Activated CD4-positive, alpha-beta T cell treated with anti-CD3 and anti-CD28 coated beads, Interleukin-2, amount 10 ng/mL, durations not matched to agents 24 days and 14 days (primary cell): ENCODE data around the gene KMT5B. TPM values are rescaled to one million over a fixed set of nuclear protein-coding genes. Genes with fewer than 3 reads are reported as not detected.

Source experiments
- DNase-seq: peaks from one replicate; pipeline ENCODE4 v3.0.0; 2022
- H3K27ac Mint-ChIP-seq: one replicate; pipeline ENCODE4 v1.8.0; 2022; ENCODE audit warnings: mild to moderate bottlenecking, mixed read lengths
- H3K27me3 Mint-ChIP-seq: one replicate; pipeline ENCODE4 v1.8.0; 2022; ENCODE audit warnings: mixed read lengths
- H3K36me3 Mint-ChIP-seq: one replicate; pipeline ENCODE4 v1.8.0; 2022; ENCODE audit warnings: low read depth, mild to moderate bottlenecking, mixed read lengths
- H3K4me1 Mint-ChIP-seq: one replicate; pipeline ENCODE4 v1.8.0; 2021; ENCODE audit warnings: mixed read lengths
- H3K4me3 Mint-ChIP-seq: one replicate; pipeline ENCODE4 v1.8.0; 2022; ENCODE audit warnings: mild to moderate bottlenecking, moderate library complexity, mixed read lengths
- H3K9me3 Mint-ChIP-seq: one replicate; pipeline ENCODE4 v1.8.0; 2021; ENCODE audit warnings: mixed read lengths
- intact Hi-C: fragments of 100-400 bp; cut with micrococcal nuclease; formaldehyde crosslinking; loops from one replicate; pipeline ENCODE4 v1.15.1; 2023
- total RNA-seq: library from RNA; stranded (reverse); gene quantifications from 2 replicates; pipeline ENCODE4 v1.2.3, GENCODE V29; 2022

The KMT5B gene
- total RNA-seq, 1 donor from 2014 or later: 34.7 TPM

DNA sequence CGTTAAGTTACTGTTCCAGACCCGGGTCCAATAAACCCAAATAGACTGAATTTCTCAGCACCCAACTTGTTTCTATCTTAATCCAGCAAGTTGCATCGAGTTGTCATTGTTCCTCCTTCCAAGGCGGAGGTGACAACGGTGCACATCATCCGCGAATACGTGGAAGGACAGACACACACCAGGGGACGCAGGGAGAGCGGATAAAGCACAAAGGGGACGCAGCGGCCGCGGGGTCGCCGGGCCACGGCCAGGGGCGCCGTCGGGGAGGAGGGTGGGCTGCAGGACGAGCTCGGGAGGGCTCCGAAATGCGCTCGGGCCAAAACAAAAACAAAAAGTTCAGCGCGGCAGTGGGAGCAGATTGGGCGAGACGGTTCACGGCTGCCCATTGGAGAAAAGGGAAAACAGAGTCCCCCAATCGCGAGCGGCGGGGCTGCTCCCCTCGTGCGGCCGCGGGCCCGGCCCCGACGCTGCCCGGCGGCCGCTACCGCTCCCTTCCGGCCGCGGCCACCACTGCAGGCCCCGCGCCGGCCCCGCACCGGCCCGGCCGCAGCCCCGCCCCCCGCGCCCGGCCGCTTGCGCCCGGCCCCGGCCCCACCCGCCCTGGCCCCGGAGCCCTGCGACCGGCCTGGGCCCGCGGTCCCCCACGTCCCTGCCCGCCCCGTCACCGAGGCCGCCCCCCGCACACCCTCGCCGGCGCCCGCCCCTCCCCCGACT lies 518 bp downstream of the KMT5B start:
- no peaks in the 10 kb centered on the region for H3K9me3 Mint-ChIP-seq
- peak overlapping the region; percentile 90 for H3K27ac Mint-ChIP-seq
- peak; percentile 89 for DNase-seq
- peak overlapping the region; percentile 88 for H3K4me3 Mint-ChIP-seq
- H3K36me3 Mint-ChIP-seq: peaks cover 6% of the 10 kb centered on the region
- intact Hi-C loops: loop anchor here (5.0 to 10.0 kb wide), 2 partner anchors 85 to 178 kb away; partner anchors contain the start of genes NDUFS8 and TCIRG1
- H3K4me1 Mint-ChIP-seq: peaks cover 36% of the 10 kb centered on the region
- H3K27me3 Mint-ChIP-seq: peaks cover 26% of the 10 kb centered on the region

DNA sequence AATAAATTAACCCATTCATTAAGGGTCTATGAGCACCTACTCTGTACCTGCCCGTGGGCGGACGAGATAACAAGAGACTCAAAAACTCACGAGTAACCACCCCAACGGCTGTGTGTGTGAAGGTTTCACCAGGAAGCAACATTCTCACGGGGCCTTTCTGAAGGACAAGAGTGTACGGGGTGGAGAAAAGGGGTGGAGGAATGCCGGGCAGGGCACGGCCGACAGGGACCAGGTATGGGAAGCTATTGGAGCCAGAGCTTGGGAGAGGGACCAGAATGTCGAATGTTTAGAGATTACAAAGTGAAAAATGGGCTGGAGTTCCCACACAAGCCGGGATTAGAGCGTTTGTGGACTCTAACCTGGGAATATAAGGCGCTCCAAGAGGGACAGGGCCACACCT lies 1.6 kb downstream of the KMT5B start:
- peaks cover 6% of the 10 kb centered on the region for H3K36me3 Mint-ChIP-seq
- peaks cover 41% of the 10 kb centered on the region for H3K4me1 Mint-ChIP-seq
- peak overlapping the region; percentile 46 for H3K27ac Mint-ChIP-seq
- DNase-seq: no peak
- intact Hi-C loops: loop anchor here (5.0 to 10.0 kb wide), 2 partner anchors 86 to 177 kb away; partner anchors contain the start of genes NDUFS8 and TCIRG1
- peaks cover 22% of the 10 kb centered on the region for H3K27me3 Mint-ChIP-seq
- H3K9me3 Mint-ChIP-seq: no peaks in the 10 kb centered on the region
- peak overlapping the region; percentile 88 for H3K4me3 Mint-ChIP-seq

DNA sequence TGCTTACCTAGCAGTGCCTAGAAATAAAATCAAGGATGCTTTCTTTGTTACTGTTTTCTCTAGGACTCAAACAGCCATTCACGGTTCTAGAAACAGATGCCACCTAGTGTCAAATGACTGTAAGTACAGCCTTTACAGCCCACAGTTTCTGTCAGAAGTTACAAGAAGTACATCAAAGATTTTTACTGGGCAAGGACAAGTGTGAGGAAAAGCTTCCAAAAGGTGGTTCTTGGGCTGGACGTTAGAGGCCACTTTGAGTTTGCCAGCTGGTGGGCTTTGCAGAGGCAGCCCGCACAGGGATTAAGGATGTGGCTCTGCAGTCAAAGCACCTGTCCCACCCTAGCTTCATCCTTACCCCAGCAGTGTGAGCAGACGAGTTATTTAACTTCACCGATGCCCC lies 6.9 kb downstream of the KMT5B start:
- no peaks in the 10 kb centered on the region for H3K36me3 Mint-ChIP-seq
- H3K4me3 Mint-ChIP-seq: no peak overlapping the region

DNA sequence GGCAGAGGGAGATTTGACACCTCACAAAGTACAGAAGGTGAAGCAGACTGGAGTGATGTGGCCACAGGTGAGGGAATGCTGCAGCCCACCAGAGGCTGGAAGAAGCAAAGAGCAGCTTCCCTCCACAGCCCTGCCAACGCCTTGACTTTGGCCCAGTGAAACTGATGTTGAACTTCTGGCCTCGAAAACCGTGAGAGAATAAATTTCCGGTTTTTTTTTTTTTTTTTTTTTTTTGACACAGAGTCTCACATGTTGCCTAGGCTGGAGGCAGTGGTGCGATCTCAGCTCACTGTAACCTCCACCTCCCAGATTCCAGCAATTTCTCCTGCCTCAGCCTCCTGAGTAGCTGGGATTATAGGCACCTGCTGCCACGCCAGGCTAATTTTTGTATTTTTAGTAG lies 8.7 kb downstream of the KMT5B start:
- intact Hi-C loops: no loop called here
- H3K9me3 Mint-ChIP-seq: no peaks in the 10 kb centered on the region
- H3K4me3 Mint-ChIP-seq: no peak overlapping the region
- H3K36me3 Mint-ChIP-seq: no peaks in the 10 kb centered on the region
- peaks cover 27% of the 10 kb centered on the region for H3K4me1 Mint-ChIP-seq
- no peak for DNase-seq
- H3K27ac Mint-ChIP-seq: no peak overlapping the region
- no peaks in the 10 kb centered on the region for H3K27me3 Mint-ChIP-seq

More for the DNA sequence above, 6.9 kb downstream of the KMT5B start:
- Mint-ChIP-seq H3K4me1 (peaks cover 28% of the 10 kb centered on the region), H3K9me3 (no peaks in the 10 kb centered on the region), H3K27ac (no peak overlapping the region), H3K27me3 (no peaks in the 10 kb centered on the region)
- DNase-seq: peak; percentile 82
- intact Hi-C loops: loop anchor here (5.0 kb wide), 1 partner anchor 199 kb away; no protein-coding TSS in a partner anchor

DNA sequence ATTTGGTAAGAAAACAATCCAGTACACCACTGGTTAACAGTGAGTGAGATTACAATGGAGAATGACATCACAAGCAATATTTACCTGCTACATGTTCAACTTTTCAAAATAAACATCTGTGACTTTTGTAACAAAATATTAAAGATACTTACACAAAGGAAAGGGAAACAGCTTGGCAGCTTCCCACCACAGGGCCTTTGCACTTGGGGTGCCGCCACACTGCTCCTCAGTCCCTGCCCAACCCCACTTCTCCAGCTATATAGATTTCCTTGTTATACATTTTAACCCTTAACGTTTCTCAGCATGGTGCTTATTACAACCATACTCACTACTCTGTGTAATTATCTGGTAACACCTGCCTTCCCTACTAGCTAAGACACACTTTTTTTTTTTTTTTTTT lies 10.9 kb downstream of the KMT5B start:
- Mint-ChIP-seq H3K36me3 (peaks cover 2% of the 10 kb centered on the region), H3K27me3 (no peaks in the 10 kb centered on the region), H3K4me1 (peaks cover 25% of the 10 kb centered on the region), H3K9me3 (no peaks in the 10 kb centered on the region), H3K27ac (no peak overlapping the region), H3K4me3 (no peak overlapping the region)
- intact Hi-C loops: no loop called here
- DNase-seq: no peak

DNA sequence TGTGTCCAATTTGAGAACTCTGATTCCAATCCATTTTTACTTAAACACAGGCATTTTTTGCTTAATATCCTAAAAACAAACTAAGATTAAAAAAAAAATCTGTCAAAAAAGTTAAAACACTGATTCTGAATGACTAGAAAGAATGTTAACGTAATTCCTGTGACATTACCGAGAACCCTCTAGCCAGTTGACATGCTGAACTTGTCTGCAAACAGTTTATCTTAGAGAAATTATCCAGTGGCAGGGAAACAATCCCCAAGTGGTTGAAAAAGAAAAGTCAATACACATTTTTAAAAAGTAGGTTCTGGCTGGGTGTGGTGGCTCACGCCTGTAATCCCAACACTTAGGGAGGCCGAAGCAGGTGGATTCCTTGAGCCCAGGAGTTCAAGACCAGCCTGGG lies 11.6 kb downstream of the KMT5B start:
- no peaks in the 10 kb centered on the region for H3K27me3 Mint-ChIP-seq
- no peaks in the 10 kb centered on the region for H3K9me3 Mint-ChIP-seq
- peaks cover 2% of the 10 kb centered on the region for H3K36me3 Mint-ChIP-seq
- H3K4me1 Mint-ChIP-seq: peaks cover 20% of the 10 kb centered on the region
- intact Hi-C loops: no loop called here
- no peak overlapping the region for H3K4me3 Mint-ChIP-seq
- DNase-seq: no peak
- no peak overlapping the region for H3K27ac Mint-ChIP-seq

DNA sequence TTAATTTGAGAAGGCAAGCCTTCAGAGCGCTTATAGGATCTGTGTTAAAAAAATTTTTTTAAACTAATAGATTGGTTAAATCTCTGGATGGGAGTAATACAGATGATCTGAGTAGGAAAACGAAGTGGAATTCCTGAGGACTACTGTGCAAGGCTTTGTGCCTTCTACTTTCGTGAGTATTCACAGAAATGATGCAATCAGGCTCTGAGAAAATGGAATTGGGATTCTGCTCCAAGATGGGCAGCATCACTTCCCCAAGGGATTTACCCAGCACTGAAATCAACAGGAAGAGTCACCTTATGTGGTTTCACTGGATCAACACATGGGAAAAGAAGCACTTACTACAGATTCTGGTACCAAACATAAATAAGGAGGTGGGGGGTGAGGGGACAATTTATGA lies 12.5 kb downstream of the KMT5B start:
- DNase-seq: no peak
- intact Hi-C loops: no loop called here
- H3K27ac Mint-ChIP-seq: no peak overlapping the region
- peaks cover 2% of the 10 kb centered on the region for H3K36me3 Mint-ChIP-seq
- H3K4me1 Mint-ChIP-seq: peaks cover 14% of the 10 kb centered on the region
- no peak overlapping the region for H3K4me3 Mint-ChIP-seq
- no peaks in the 10 kb centered on the region for H3K27me3 Mint-ChIP-seq
- H3K9me3 Mint-ChIP-seq: no peaks in the 10 kb centered on the region

DNA sequence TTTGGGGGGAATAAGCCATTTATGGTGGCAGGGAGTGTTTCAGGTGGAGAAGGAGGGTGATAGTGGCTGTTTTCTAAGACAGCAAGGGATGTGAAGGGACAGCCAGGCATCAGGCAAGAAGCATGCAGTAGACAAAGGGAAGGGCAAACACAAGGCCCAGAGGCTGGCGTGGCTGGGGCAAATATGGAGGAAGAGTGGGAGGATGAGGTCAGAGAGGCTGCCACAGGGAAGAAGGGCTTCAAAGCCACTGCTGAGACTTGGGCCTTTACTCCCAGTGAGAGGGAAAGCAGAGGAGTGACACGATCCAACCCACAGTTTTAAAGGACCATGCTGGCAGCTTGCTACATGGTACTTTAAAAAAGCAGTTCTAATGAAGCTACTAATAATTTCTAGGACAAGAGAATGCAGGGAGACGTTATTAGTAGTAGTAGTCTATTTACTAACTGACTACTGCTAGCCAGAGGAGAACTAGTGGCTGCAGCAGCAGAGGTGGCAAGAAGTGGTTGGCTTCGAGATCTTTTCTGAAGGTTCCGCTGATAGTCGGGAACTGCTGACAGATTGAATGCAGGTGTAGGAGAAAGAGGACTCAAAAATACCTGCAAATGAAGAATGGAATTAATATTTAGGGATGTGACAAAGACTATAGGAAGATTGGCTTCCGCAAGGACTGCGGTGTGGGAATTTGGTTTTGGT lies 13.7 kb downstream of the KMT5B start:
- DNase-seq: no peak
- H3K36me3 Mint-ChIP-seq: peaks cover 2% of the 10 kb centered on the region
- H3K9me3 Mint-ChIP-seq: no peaks in the 10 kb centered on the region
- H3K27me3 Mint-ChIP-seq: no peaks in the 10 kb centered on the region
- H3K4me1 Mint-ChIP-seq: peaks cover 14% of the 10 kb centered on the region
- intact Hi-C loops: no loop called here
- no peak overlapping the region for H3K27ac Mint-ChIP-seq
- H3K4me3 Mint-ChIP-seq: no peak overlapping the region

DNA sequence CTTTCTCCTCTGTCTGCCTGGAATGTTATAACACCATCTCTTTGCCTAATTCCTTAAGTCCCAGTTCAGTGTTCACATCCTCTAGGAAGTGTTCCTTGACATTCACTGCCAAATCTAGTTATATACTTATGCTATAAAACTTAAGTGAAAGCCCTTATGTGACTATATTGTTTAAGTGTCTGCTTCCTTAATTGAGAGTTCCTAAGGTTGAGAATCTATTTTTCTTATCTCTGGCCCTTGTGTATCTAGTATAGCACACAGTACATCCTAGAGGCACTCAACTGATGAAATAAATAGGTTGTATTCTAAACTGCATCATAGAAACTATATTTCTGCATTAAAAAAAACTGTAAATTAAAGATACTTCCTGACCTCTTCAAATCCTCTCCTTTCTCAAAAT lies 16.9 kb downstream of the KMT5B start:
- peaks cover 4% of the 10 kb centered on the region for H3K36me3 Mint-ChIP-seq
- H3K9me3 Mint-ChIP-seq: no peaks in the 10 kb centered on the region
- H3K27me3 Mint-ChIP-seq: no peaks in the 10 kb centered on the region
- no peak for DNase-seq
- H3K4me3 Mint-ChIP-seq: no peak overlapping the region
- H3K27ac Mint-ChIP-seq: no peak overlapping the region
- intact Hi-C loops: no loop called here
- H3K4me1 Mint-ChIP-seq: peaks cover 22% of the 10 kb centered on the region

DNA sequence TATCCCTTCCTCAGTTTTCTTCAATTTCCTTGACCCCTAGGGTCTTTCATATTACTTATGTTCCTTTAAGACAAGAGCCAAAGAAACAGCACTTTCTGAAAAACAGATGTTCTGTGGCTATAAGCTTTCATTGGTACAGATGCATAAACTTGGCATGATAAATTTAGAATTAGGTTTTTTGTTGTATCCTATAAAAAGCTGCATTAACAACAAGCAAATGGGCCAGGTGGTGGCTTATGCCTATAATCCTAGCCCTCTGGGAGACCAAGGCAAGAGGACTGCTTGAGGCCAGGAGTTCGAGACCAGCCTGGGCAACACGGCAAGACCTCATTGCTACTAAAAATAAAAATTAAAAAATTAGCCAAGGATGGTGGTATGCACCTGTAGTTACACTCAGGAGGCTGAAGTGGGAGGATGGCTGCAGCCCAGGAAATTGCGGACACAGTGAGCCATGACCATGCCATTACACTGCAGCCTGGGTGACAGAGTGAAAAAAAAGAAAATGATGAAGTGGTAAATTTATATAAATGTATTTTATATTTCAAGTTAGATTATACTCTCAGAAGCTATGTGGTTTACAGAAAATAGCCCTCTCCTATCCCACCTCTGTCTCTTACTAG lies 18.3 kb downstream of the KMT5B start:
- peaks cover 5% of the 10 kb centered on the region for H3K36me3 Mint-ChIP-seq
- H3K4me1 Mint-ChIP-seq: peaks cover 15% of the 10 kb centered on the region
- no peak overlapping the region for H3K27ac Mint-ChIP-seq
- H3K27me3 Mint-ChIP-seq: no peaks in the 10 kb centered on the region
- no peak overlapping the region for H3K4me3 Mint-ChIP-seq
- intact Hi-C loops: no loop called here
- no peak for DNase-seq
- no peaks in the 10 kb centered on the region for H3K9me3 Mint-ChIP-seq

DNA sequence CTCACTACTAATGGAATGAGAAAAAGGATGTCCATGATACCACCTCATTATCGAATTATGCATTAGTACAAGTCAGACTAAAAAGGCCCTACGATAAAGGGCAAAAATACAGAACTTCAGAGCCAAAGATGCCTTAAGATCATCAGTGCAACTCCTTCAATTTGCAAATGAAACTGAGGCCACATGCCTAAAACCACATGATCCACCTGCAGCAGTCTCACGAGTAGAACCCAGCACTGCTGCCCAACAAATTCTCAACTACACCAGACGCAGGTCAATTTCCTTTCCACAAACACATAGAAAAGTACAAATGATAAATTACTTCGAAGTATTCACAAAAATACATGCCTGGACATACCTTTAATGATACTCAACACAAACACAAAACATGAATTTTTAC lies 20.1 kb downstream of the KMT5B start:
- Mint-ChIP-seq H3K27me3 (no peaks in the 10 kb centered on the region), H3K27ac (no peak overlapping the region), H3K9me3 (no peaks in the 10 kb centered on the region), H3K4me1 (peaks cover 9% of the 10 kb centered on the region), H3K4me3 (no peak overlapping the region), H3K36me3 (peaks cover 4% of the 10 kb centered on the region)
- intact Hi-C loops: no loop called here
- no peak for DNase-seq

DNA sequence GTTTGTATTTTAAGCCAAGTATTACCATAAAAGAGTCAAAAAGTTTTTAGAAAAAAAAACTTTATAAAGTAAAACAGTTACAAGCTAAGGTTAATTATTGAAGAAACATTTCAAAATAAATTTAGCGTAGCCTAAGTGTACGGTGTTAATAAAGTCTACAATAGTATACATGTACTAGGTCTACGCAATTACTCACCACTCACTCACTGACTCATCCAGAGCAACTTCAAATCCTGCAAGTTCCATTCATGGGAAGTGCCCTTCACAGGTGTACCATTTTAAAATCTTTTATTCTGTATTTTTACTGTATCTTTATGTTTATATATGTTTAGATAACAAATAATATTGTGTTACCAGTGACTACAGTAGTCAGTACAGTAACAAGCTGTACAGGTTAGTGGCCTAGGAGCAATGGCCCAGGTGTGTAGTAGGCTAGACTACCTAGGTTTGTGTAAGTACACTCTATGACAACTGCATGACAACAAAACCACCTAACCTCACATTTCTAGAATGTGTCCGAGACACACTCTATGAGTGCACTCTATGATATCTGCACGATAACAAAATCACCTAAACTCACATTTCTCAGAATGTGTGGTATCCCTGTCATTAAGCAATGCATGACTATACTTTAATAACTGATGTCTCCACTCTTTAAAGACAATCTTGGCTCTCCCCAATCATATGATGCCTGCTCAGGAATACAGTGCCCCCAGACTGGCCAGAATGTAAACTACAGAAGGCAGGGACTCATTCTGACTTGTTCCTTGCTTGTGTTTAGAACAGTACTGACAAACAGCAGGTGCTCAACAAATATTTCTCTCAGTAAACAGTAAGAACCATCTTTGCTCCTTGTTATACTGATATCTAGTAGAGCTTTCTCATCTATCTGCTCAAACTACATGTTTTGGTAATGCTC lies 21.2 kb downstream of the KMT5B start:
- intact Hi-C loops: no loop called here
- no peak for DNase-seq
- Mint-ChIP-seq H3K9me3 (no peaks in the 10 kb centered on the region), H3K36me3 (peaks cover 9% of the 10 kb centered on the region), H3K4me1 (peaks cover 9% of the 10 kb centered on the region), H3K27me3 (no peaks in the 10 kb centered on the region), H3K4me3 (no peak overlapping the region), H3K27ac (no peak overlapping the region)

DNA sequence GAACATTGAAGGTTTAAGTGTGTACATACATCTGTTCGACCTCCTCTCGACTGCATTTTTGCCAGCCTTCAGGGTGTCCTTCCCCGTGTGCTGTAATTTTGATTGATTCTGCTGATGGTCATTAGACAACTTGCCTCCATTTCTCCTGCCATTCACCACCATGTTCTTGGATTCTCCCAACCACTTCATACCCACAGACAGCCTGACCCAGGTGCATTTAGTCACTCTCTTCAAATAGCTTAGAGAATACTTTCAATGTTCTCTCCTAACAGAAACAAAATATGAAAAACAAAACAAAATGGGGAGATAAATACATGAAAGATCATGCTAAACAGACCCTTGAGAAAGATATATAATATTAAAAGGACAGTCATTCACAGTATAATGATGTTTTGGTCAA lies 23.2 kb downstream of the KMT5B start:
- Mint-ChIP-seq H3K27me3 (no peaks in the 10 kb centered on the region), H3K27ac (no peak overlapping the region), H3K4me1 (peaks cover 9% of the 10 kb centered on the region), H3K9me3 (no peaks in the 10 kb centered on the region), H3K4me3 (no peak overlapping the region), H3K36me3 (peaks cover 13% of the 10 kb centered on the region)
- intact Hi-C loops: no loop called here
- DNase-seq: no peak
